Thyroid gland (tissue), 4 donors: Measurements from ENCODE around the gene E2F1. TPM values are rescaled to one million over a fixed set of nuclear protein-coding genes. Genes with fewer than 3 reads are reported as not detected.
"Not testable (repeated sequence)": the region's sequence is repeated elsewhere in the genome, so short reads cannot be mapped to it uniquely, and the experiment has no call there.

Source experiments
- DNase-seq, 2 donors: peaks; one replicate each; pipeline ENCODE4 v3.0.0-alpha.2; 2019
- H3K27ac ChIP-seq, 3 donors: fragments of 200-600 bp; sonication (generic); 1 replicate in 2 of 3; 2 replicates in 1 of 3; pipeline ENCODE4 v1.5.1; 2016 to 2019; ENCODE audit warnings: mild to moderate bottlenecking in 1 of 3, moderate library complexity in 1 of 3
- H3K27me3 ChIP-seq: fragments of 200-600 bp; sonication (generic); one replicate; pipeline ENCODE4 v1.5.1; 2019
- H3K36me3 ChIP-seq, 2 donors: fragments of 200-600 bp; sonication (generic); one replicate each; pipeline ENCODE4 v1.5.1; 2016 to 2019
- H3K4me1 ChIP-seq, 2 donors: fragments of 200-600 bp; sonication (generic); one replicate each; pipeline ENCODE4 v1.5.1; 2017 to 2019
- H3K4me3 ChIP-seq, 3 donors: fragments of 200-600 bp; sonication (generic); replicated peaks in 1 of 3; 1 replicate in 2 of 3; 2 replicates in 1 of 3; pipeline ENCODE4 v1.5.1; 2016; ENCODE audit warnings: mild to moderate bottlenecking in 1 of 3
- H3K9me3 ChIP-seq: fragments of 200-600 bp; sonication (generic); one replicate; pipeline ENCODE4 v1.5.1; 2017
- POLR2A ChIP-seq, 2 donors: fragments of 450-650 bp; IDR thresholded peaks; one replicate each; pipeline ENCODE4 v1.6.1; 2017; ENCODE audit warnings: antibody characterized with exemption in 2 of 2, mild to moderate bottlenecking in 2 of 2, moderate library complexity in 1 of 2
- WGBS, 2 donors: methylation state at CpG; one replicate each; pipeline ENCODE4 v1.1.5; 2017; 5-methylcytosine and 5-hydroxymethylcytosine counted together
- intact Hi-C: fragments of 100-400 bp; cut with DNase I; formaldehyde crosslinking; loops from one replicate; pipeline ENCODE4 v1.15.1; 2023
- total RNA-seq, 4 donors: library from RNA; depleted of rRNA; stranded (reverse); fragments of >200 nt; gene quantifications; one replicate each; pipeline ENCODE4 v1.2.3, GENCODE V29; 2016
- TF ChIP-seq, protein P1 (sequence below), 6 experiments: fragments of 200-600 bp in 3 of 6; fragments of 450-650 bp in 3 of 6; sonication (generic) in 3 of 6; IDR thresholded peaks; one replicate each; pipeline ENCODE4 v1.5.1; 2016 to 2019; ENCODE audit warnings: antibody characterized with exemption in 6 of 6, mild to moderate bottlenecking in 2 of 6, inconsistent platforms in 1 of 6, moderate library complexity in 1 of 6

The E2F1 gene
- total RNA-seq, 4 donors from 2014 or later = 0.42 to 0.89 (median 0.67) TPM; not detected in 1

- WGBS, 2 donors = 81 to 88% methylated on average over 11 of the region's 11 CpGs
- H3K36me3 ChIP-seq = peaks cover 17% of the 10 kb centered on the region in 2 donors
- TF ChIP-seq, protein P1, sequence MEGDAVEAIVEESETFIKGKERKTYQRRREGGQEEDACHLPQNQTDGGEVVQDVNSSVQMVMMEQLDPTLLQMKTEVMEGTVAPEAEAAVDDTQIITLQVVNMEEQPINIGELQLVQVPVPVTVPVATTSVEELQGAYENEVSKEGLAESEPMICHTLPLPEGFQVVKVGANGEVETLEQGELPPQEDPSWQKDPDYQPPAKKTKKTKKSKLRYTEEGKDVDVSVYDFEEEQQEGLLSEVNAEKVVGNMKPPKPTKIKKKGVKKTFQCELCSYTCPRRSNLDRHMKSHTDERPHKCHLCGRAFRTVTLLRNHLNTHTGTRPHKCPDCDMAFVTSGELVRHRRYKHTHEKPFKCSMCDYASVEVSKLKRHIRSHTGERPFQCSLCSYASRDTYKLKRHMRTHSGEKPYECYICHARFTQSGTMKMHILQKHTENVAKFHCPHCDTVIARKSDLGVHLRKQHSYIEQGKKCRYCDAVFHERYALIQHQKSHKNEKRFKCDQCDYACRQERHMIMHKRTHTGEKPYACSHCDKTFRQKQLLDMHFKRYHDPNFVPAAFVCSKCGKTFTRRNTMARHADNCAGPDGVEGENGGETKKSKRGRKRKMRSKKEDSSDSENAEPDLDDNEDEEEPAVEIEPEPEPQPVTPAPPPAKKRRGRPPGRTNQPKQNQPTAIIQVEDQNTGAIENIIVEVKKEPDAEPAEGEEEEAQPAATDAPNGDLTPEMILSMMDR (IDR thresholded peaks at IDR 0.05) = no peak
- no peak for TF ChIP-seq POLR2A (IDR thresholded peaks at IDR 0.05)
- no peaks in the 10 kb centered on the region for H3K27me3 ChIP-seq
- intact Hi-C loops = no loop called here
- H3K9me3 ChIP-seq = no peaks in the 10 kb centered on the region
- H3K4me1 ChIP-seq = peaks cover 11 to 28% of the 10 kb centered on the region in 2 donors
- H3K4me3 ChIP-seq = no peak overlapping the region
- peak overlapping the region in 1 of 3 donors; percentile 5 for H3K27ac ChIP-seq
- DNase-seq = no peak
Observed at GRCh38 chr20:33647603-33648395, 38.4 kb downstream of the E2F1 start.

- 82 to 85% methylated on average over 13 to 14 of the region's 14 CpGs for WGBS, 2 donors
- H3K27me3 ChIP-seq, H3K4me3 ChIP-seq, DNase-seq, H3K9me3 ChIP-seq, intact Hi-C loops: not testable (repeated sequence)
- peaks cover 17 to 20% of the 10 kb centered on the region in 2 donors for H3K36me3 ChIP-seq
- peak overlapping the region in 1 of 3 donors; percentile 5 for H3K27ac ChIP-seq
- H3K4me1 ChIP-seq = peaks cover 11 to 28% of the 10 kb centered on the region in 2 donors
Observed at GRCh38 chr20:33646959-33647602, 39.1 kb downstream of the E2F1 start.

DNA sequence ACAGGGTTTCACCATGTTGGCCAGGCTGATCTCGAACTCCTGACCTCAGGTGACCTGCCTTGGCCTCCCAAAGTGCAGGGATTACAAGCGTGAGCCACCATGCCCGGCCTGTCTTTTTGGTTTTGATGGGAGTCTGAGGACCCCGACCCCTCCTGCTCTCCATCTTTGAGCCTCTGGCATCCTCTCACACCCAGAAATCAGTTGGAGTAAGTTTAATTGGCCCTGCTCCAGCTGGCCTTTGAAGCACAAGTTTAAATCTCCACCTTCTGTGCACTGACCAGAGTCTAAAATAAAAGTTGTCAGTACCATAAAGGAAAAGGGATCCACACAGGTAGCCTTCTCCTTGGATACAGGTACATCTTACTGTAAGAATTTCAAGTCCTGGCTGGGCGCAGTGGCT, 40.0 kb downstream of the E2F1 start:
- Histone ChIP-seq H3K4me1 (peaks cover 11 to 28% of the 10 kb centered on the region in 2 donors), H3K36me3 (peaks cover 21 to 23% of the 10 kb centered on the region in 2 donors), H3K4me3 (no peak overlapping the region), H3K27me3 (no peaks in the 10 kb centered on the region), H3K27ac (no peak overlapping the region), H3K9me3 (no peaks in the 10 kb centered on the region)
- no peak for DNase-seq
- intact Hi-C loops = no loop called here
- WGBS, 2 donors = 94 to 98% methylated on average over 4 to 5 of the region's 5 CpGs
- TF ChIP-seq, protein P1 (IDR thresholded peaks at IDR 0.05) = no peak
- TF ChIP-seq POLR2A (IDR thresholded peaks at IDR 0.05) = no peak

DNA sequence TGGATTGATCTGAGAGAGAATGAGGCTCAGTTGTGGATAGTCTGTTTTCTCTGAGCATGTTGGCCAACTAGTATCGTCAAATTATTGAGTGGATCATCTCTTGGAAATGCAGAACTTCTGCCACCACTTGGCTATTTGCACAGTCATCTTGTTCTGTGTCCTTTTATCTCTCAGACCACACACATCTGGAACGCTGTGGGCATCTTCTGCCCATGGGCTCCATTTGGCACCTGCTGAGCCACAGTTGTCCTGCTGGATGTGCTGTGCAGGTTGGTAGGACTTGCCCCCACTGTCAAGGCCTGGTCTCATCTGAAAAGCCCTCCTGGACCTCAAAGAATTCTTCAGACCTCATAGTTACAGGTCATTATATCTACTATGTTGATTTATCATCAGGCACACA, 40.8 kb downstream of the E2F1 start:
- peaks cover 11 to 28% of the 10 kb centered on the region in 2 donors for H3K4me1 ChIP-seq
- DNase-seq = no peak
- TF ChIP-seq POLR2A (IDR thresholded peaks at IDR 0.05) = no peak
- TF ChIP-seq, protein P1 (IDR thresholded peaks at IDR 0.05) = no peak
- no peak overlapping the region for H3K4me3 ChIP-seq
- WGBS, 2 donors = 94 to 95% methylated on average over 2 of the region's 2 CpGs
- peaks cover 25 to 26% of the 10 kb centered on the region in 2 donors for H3K36me3 ChIP-seq
- H3K27me3 ChIP-seq = no peaks in the 10 kb centered on the region
- no peaks in the 10 kb centered on the region for H3K9me3 ChIP-seq
- intact Hi-C loops = no loop called here
- H3K27ac ChIP-seq = no peak overlapping the region

- no peak for TF ChIP-seq POLR2A (IDR thresholded peaks at IDR 0.05)
- TF ChIP-seq, protein P1 (IDR thresholded peaks at IDR 0.05) = no peak
- Histone ChIP-seq H3K36me3 (peaks cover 27 to 30% of the 10 kb centered on the region in 2 donors), H3K4me1 (peaks cover 11 to 28% of the 10 kb centered on the region in 2 donors), H3K9me3 (no peaks in the 10 kb centered on the region), H3K27ac (no peak overlapping the region), H3K4me3 (no peak overlapping the region), H3K27me3 (no peaks in the 10 kb centered on the region)
- DNase-seq = no peak
- 77 to 78% methylated on average over 4 of the region's 4 CpGs for WGBS, 2 donors
- intact Hi-C loops = no loop called here
Observed at GRCh38 chr20:33645072-33645358, 41.2 kb downstream of the E2F1 start.
